NK-92 treated with Interleukin-12 subunit alpha and Interleukin-12 subunit beta, amount 100 ng/mL, for 24 hours (cell line): ENCODE results near the gene SHLD2.
"Not testable (repeated sequence)": the region's sequence is repeated elsewhere in the genome, so short reads cannot be mapped to it uniquely, and the experiment has no call there.

ENCODE experiments used
- DNase-seq: peaks from one replicate; lab custom pipeline; 2025; lab: John Stamatoyannopoulos, UW

The SHLD2 gene

DNA sequence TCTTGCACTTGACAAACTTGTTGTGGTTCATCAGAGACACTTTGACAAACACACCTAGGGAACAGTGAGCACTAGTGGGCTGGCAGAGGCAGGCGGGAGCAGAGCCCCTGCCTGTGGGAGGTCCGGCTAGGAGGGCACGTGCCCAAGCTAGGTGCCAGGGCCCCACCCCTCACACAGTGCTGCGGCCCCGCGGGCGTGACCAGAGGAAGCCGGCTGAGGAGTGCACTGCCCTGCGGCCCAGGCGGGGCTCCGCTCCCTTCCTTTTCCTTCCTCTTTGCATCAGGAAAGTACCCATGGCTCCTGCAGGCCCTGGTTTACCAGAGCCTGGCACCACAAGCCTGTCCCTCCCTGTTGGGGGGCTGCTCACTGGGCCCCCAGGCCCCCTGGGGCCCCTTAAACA lies 121.1 kb downstream of the SHLD2 start:
- DNase-seq, result not testable (repeated sequence)

DNA sequence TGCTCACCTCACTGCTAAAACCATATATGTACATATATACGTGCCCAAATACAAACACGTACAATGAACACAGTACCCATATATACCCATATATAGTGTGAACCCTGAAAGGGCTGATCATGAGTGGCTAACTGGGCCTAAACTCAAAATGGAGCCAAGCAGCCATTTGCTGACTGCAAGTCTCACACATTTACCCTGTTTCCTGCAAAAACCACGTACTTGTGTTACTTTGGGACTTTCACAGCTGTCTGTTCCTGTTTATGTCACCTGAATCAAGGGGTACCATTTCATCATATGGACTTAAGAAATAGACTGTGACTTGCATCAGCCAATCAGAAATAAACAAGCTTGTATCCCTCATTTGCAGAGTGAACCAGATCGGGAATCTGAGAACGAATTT lies 124.4 kb downstream of the SHLD2 start:
- DNase-seq, result not testable (repeated sequence)

DNA sequence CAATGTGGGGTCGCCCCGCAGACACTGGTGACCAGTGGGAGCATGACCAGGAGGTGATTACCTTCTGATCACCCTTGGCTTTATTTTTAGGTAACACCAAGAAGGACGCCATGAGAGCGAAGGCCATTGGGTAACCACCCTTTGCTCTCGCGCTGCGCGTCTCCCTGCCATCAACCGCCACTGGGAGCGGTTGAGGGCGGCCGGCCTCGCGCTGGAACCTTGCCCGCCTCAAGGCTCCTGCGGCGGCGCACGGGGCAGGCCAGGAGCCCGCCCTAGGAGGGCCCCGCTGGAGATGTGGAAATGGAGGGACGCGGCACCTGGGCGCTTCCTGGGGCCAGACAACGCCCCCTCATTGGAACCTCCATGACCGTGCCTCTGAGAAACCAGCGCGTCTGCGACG lies 127.8 kb downstream of the SHLD2 start:
- not testable (repeated sequence) for DNase-seq

DNA sequence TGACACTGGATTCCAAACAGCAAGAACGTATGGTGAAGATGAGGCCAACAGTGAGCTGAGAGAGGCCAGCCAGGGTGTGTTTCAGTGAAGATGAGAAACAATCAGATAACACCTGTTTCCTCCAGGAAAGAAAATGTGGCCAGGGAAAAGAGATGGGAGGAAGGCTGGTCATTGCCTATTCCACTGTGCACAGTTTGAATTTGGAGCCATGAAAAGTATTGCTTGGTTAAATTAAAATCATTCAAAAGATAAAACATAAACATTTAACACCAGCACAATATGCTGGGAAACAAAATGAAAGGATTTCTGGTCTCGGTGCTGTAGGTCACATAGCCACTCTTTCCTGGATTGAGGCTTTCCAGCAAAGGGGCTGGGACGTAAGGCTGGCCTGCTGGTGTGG lies 130.1 kb downstream of the SHLD2 start, which contains the start of gene NUTM2A:
Gene NUTM2A (plus strand): TSS at position 301 of the 400 bp plus-strand sequence. CDS start 383 bp downstream, outside the sequence.
- not testable (repeated sequence) for DNase-seq

DNA sequence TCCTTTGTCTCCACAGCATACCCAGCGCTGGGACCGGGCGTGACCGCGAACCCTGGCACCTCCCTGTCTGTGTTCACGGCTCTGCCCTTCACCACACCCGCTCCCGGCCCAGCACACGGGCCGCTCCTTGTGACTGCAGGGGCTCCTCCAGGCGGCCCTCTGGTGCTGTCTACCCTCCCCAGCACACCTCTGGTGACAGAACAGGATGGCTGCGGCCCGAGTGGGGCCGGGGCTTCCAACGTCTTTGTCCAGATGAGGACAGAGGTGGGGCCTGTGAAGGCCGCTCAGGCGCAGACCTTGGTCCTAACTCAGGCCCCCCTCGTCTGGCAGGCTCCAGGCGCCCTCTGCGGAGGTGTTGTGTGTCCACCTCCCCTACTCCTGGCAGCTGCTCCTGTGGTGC lies 133.2 kb downstream of the SHLD2 start:
- not testable (repeated sequence) for DNase-seq

DNA sequence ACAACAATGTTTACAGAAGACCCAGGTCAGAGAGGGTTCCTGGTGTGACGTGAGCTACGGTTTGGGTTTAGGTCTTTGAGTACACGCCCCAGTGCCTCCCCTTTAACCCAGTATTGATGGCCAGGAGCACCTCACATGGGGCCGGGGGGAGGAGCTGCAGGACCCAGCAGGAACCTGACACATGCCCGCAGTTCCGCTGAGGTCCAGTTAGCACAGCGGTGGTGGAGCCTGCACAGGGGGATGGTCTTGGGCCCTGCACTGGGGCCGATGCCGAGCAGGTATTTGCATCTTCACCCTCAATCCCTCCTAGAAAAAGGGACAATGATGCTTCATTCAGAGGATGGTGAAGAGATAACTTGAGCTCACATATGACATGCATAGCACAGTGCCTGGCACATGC lies 134.2 kb downstream of the SHLD2 start:
- not testable (repeated sequence) for DNase-seq

DNA sequence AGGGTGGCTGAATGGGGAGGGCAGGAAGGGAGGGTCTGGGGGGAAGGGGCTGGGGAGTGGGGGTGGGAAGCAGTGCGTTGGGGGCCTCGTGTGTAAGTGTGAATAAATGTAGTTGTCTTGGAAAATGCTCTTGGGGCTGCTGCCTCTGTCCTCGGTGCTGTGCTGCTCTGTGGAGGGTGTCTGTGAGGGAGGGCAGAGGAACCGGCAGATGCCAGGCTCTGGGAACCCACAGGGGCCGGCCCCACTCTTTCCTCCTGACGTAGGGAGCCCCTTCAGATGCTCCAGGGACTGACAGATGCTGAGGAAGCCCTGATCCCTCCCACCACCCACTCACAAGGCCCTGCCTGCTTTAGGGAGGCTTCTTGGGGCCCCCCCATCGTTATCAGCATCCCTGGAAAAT lies 139.8 kb downstream of the SHLD2 start:
- not testable (repeated sequence) for DNase-seq

DNA sequence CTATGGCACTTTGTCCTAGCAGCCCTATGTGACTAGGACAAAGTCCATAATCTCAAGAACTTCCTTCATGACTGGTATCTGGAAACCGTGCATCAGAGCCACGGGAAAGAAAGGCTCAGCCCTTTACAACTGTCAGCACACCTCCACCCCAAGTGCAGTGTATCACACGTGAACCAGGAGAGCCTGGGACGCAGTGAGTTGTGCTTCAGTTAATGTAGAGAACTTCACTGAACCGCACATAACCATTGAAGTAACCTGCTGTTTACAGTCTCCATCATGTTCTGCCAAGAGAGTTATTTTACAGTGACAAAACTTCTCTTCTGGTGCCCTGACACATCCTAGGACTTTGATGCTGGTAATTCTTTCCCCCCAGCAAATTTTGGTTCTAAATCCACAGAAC lies 142.2 kb downstream of the SHLD2 start:
- not testable (repeated sequence) for DNase-seq

DNA sequence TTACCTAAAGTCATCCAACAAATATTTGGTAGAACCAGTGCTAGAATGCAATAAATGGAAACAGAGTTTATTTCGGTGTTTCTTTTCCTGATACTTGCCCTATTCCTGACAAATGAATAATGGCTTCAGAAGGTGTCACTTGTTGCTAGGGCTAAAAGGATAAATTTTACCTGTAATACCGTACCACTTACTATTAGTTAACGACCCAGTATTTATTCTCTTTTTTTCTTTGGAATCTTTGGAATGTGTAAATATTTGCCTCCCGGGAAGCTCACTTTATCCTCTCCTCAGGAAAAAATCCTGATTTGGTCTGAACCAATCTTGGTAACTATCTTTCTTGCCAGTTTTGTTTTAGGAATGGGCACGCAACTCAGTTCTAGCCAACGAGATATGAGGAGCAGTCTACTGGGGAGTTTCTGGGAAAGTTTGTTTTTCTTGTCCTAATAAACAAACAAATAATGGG lies 144.4 kb downstream of the SHLD2 start:
- DNase-seq, result not testable (repeated sequence)
